CD4-positive, alpha-beta T cell (primary cell): ENCODE measurements around the gene ZFYVE19. TPM values are rescaled to one million over a fixed set of nuclear protein-coding genes. Genes with fewer than 3 reads are reported as not detected.

Experiments
- ATAC-seq: fragments of 200-7000 bp; cut with Tn5 transposase; one replicate; pipeline ENCODE4 v1.10.0; 2022; ENCODE audit warnings: mild to moderate bottlenecking; ENCODE audit not compliant: poor library complexity
- CTCF ChIA-PET: fragments of 350-600 bp; sonication (Branson Sonifier 250); formaldehyde crosslinking; loops from one replicate; lab custom pipeline; 2021; ENCODE audit warnings: antibody characterized with exemption, inconsistent platforms; lab: Charles Lee
- POLR2A ChIA-PET: fragments of 350-600 bp; sonication (Branson Sonifier 250); formaldehyde crosslinking; loops from one replicate; lab custom pipeline; 2021; ENCODE audit warnings: antibody characterized with exemption, inconsistent platforms; lab: Charles Lee
- DNase-seq, 14 experiments: peaks; one replicate each; pipeline ENCODE4 v3.0.0-alpha.2; 2013 to 2020; ENCODE audit warnings: mixed read lengths in 2 of 14
- H3K27ac ChIP-seq, 2 donors: one replicate each; pipeline versions ENCODE4 v1.5.1 to v1.7.0; 2013; ENCODE audit warnings: low read length in 2 of 2, low read depth in 1 of 2, mild to moderate bottlenecking in 1 of 2
- H3K27me3 ChIP-seq, 2 experiments: 1 replicate in 1 of 2; 2 replicates in 1 of 2; pipeline versions ENCODE4 v1.6.1 to v1.7.0; 2013; ENCODE audit warnings: low read length in 2 of 2, control low read depth in 1 of 2, mild to moderate bottlenecking in 1 of 2, moderate library complexity in 1 of 2; ENCODE audit not compliant: insufficient read depth in 2 of 2, control insufficient read depth in 1 of 2
- H3K36me3 ChIP-seq: one replicate; pipeline ENCODE4 v1.6.1; 2013; ENCODE audit warnings: low read length, control low read depth; ENCODE audit not compliant: insufficient read depth
- H3K4me1 ChIP-seq: one replicate; pipeline ENCODE4 v1.6.1; 2013; ENCODE audit warnings: low read length, control low read depth; ENCODE audit not compliant: insufficient read depth
- H3K4me3 ChIP-seq: one replicate; pipeline ENCODE4 v1.5.1; 2013; ENCODE audit warnings: mild to moderate bottlenecking, low read length, moderate library complexity
- H3K9me3 ChIP-seq, 2 experiments: 1 replicate in 1 of 2; 2 replicates in 1 of 2; pipeline versions ENCODE4 v1.6.1 to v1.7.0; 2013; ENCODE audit warnings: low read length in 2 of 2, mild to moderate bottlenecking in 2 of 2, control low read depth in 1 of 2, moderate library complexity in 1 of 2; ENCODE audit not compliant: control insufficient read depth in 1 of 2, insufficient read depth in 1 of 2
- H3K27ac Mint-ChIP-seq: one replicate; pipeline ENCODE4 v1.8.0; 2020; ENCODE audit warnings: mixed read lengths
- H3K27me3 Mint-ChIP-seq: one replicate; pipeline ENCODE4 v1.8.0; 2021; ENCODE audit warnings: mixed read lengths
- H3K36me3 Mint-ChIP-seq: one replicate; pipeline ENCODE4 v1.8.0; 2021; ENCODE audit warnings: low read depth, mixed read lengths
- H3K4me1 Mint-ChIP-seq: one replicate; pipeline ENCODE4 v1.8.0; 2021; ENCODE audit warnings: low read depth, mixed read lengths
- H3K4me3 Mint-ChIP-seq: one replicate; pipeline ENCODE4 v1.8.0; 2020; ENCODE audit warnings: mild to moderate bottlenecking, mixed read lengths
- H3K9me3 Mint-ChIP-seq: one replicate; pipeline ENCODE4 v1.8.0; 2020; ENCODE audit warnings: mixed read lengths
- CTCF ChIP-seq: fragments of 200-600 bp; IDR thresholded peaks from one replicate; pipeline ENCODE4 v1.8.0; 2022; ENCODE audit warnings: antibody characterized with exemption, mild to moderate bottlenecking
- intact Hi-C, 2 experiments: fragments of 100-400 bp; cut with DNase I in 1 of 2; cut with micrococcal nuclease in 1 of 2; formaldehyde crosslinking; loops; one replicate each; pipeline versions ENCODE4 v1.15.1 to v1.9.0; 2023 to 2025; cut with DNase I, micrococcal nuclease
- total RNA-seq, 174 experiments: library from RNA in 2 of 174; stranded (reverse) in 2 of 174; gene quantifications; one replicate each; pipeline ENCODE4 v1.2.3 and lab custom pipeline; 2021 to 2026

The ZFYVE19 gene
- total RNA-seq, 2 experiments from 2014 or later: 12.0 to 13.0 TPM

- H3K36me3 ChIP-seq: no peaks in the 10 kb centered on the region
- no peak overlapping the region for H3K4me3 Mint-ChIP-seq
- H3K36me3 Mint-ChIP-seq: no peaks in the 10 kb centered on the region
- H3K9me3 ChIP-seq: no peaks in the 10 kb centered on the region
- H3K4me1 Mint-ChIP-seq: no peaks in the 10 kb centered on the region
- no peaks in the 10 kb centered on the region for H3K27me3 ChIP-seq
- intact Hi-C loops: no loop called here
- H3K27ac ChIP-seq: no peak overlapping the region
- no peak for DNase-seq
- no peaks in the 10 kb centered on the region for H3K9me3 Mint-ChIP-seq
- ATAC-seq: no peak
- H3K27me3 Mint-ChIP-seq: peaks cover 8% of the 10 kb centered on the region
- no peak overlapping the region for H3K27ac Mint-ChIP-seq
- POLR2A ChIA-PET: no interaction called here
- no peaks in the 10 kb centered on the region for H3K4me1 ChIP-seq
- TF ChIP-seq CTCF: no peak
- CTCF ChIA-PET: no interaction called here
- no peak overlapping the region for H3K4me3 ChIP-seq
These were observed 19.7 kb downstream of the ZFYVE19 start for GRCh38 chr15:40826423-40827075.

GRCh38 chr15:40828447-40829036 is 21.7 kb downstream of the ZFYVE19 start, which contains the start of gene PPP1R14D:
Gene PPP1R14D (minus strand): TSS chr15:40828708. CDS start chr15:40828641, 67 bp downstream.
- ChIA-PET POLR2A (interaction anchor here (0.6 kb wide), 1 partner anchor 651 kb away, joined by 6 read pairs; no protein-coding TSS in a partner anchor), CTCF (no interaction called here)
- no peak within 1 kb of the TSS for H3K27ac ChIP-seq
- no peak for ATAC-seq
- no peak within 1 kb of the TSS for H3K4me3 Mint-ChIP-seq
- peaks cover 6% of the 10 kb centered on the region for H3K27me3 Mint-ChIP-seq
- H3K4me1 Mint-ChIP-seq: no peaks in the 10 kb centered on the region
- H3K27me3 ChIP-seq: no peaks in the 10 kb centered on the region
- no peaks in the 10 kb centered on the region for H3K36me3 ChIP-seq
- no peak within 1 kb of the TSS for H3K4me3 ChIP-seq
- intact Hi-C loops: no loop called here
- DNase-seq: no peak
- H3K9me3 Mint-ChIP-seq: no peaks in the 10 kb centered on the region
- no peaks in the 10 kb centered on the region for H3K36me3 Mint-ChIP-seq
- no peak for TF ChIP-seq CTCF
- H3K27ac Mint-ChIP-seq: no peak within 1 kb of the TSS
- no peaks in the 10 kb centered on the region for H3K4me1 ChIP-seq
- H3K9me3 ChIP-seq: no peaks in the 10 kb centered on the region

- POLR2A ChIA-PET: no interaction called here
- TF ChIP-seq CTCF: no peak
These were observed 22.2 kb downstream of the ZFYVE19 start for GRCh38 chr15:40829115-40829514.

More at GRCh38 chr15:40829115-40829514, 22.2 kb downstream of the ZFYVE19 start:
- H3K36me3 Mint-ChIP-seq: no peaks in the 10 kb centered on the region
- H3K9me3 ChIP-seq: no peaks in the 10 kb centered on the region
- intact Hi-C loops: no loop called here
- H3K27ac ChIP-seq: no peak overlapping the region
- no peaks in the 10 kb centered on the region for H3K27me3 ChIP-seq
- no peak overlapping the region for H3K4me3 ChIP-seq
- CTCF ChIA-PET: interaction anchor here (0.7 kb wide), 1 partner anchor 639 kb away, joined by 3 read pairs; no protein-coding TSS in a partner anchor
- no peaks in the 10 kb centered on the region for H3K4me1 ChIP-seq
- ATAC-seq: no peak
- peaks cover under 1% of the 10 kb centered on the region for H3K27me3 Mint-ChIP-seq
- no peaks in the 10 kb centered on the region for H3K4me1 Mint-ChIP-seq
- H3K9me3 Mint-ChIP-seq: no peaks in the 10 kb centered on the region
- H3K4me3 Mint-ChIP-seq: no peak overlapping the region
- H3K36me3 ChIP-seq: no peaks in the 10 kb centered on the region
- no peak overlapping the region for H3K27ac Mint-ChIP-seq
- DNase-seq: no peak
